Keratinocyte (primary cell): ENCODE results near the gene DAPK2. TPM values are rescaled to one million over a fixed set of nuclear protein-coding genes. Genes with fewer than 3 reads are reported as not detected.

Experiments
- DNase-seq: peaks from one replicate; pipeline ENCODE4 v3.0.0-alpha.2; 2011; ENCODE audit warnings: low read depth, missing footprints, low spot score
- FAIRE-seq: peaks from 2 replicates; lab custom pipeline; 2011; peaks lifted over from hg19 to GRCh38; lab: Jason Lieb, UNC
- H2AFZ ChIP-seq: 2 replicates; pipeline ENCODE4 v1.6.0; 2012; ENCODE audit warnings: low read length, control low read depth, inconsistent platforms; ENCODE audit not compliant: control insufficient read depth
- H3K27ac ChIP-seq: 2 replicates; pipeline ENCODE4 v1.5.1; 2011; ENCODE audit warnings: low read length; ENCODE audit not compliant: control insufficient read depth, insufficient read depth
- H3K27me3 ChIP-seq: 3 replicates; pipeline ENCODE4 v1.6.0; 2011; ENCODE audit warnings: low read length; ENCODE audit not compliant: control insufficient read depth, insufficient read depth; ENCODE audit errors: extremely low read depth
- H3K36me3 ChIP-seq, 2 experiments: 2 replicates in 1 of 2; 3 replicates in 1 of 2; pipeline ENCODE4 v1.5.1; 2011; ENCODE audit warnings: low read length in 2 of 2, mild to moderate bottlenecking in 1 of 2; ENCODE audit not compliant: control insufficient read depth in 2 of 2, insufficient read depth in 2 of 2; ENCODE audit errors: extremely low read depth in 1 of 2
- H3K4me1 ChIP-seq: 3 replicates; pipeline ENCODE4 v1.5.1; 2011; ENCODE audit warnings: low read length; ENCODE audit not compliant: control insufficient read depth, insufficient read depth; ENCODE audit errors: extremely low read depth
- H3K4me2 ChIP-seq: 3 replicates; pipeline ENCODE4 v1.6.0; 2011; ENCODE audit warnings: low read depth, low read length; ENCODE audit not compliant: control insufficient read depth, insufficient read depth; ENCODE audit errors: extremely low read depth
- H3K4me3 ChIP-seq, 3 experiments: fragments of 200-600 bp in 1 of 3; sonication (generic) in 1 of 3; 2 replicates in 2 of 3; 3 replicates in 1 of 3; pipeline ENCODE4 v1.5.1; 2011 to 2016; ENCODE audit warnings: low read length in 3 of 3, mild to moderate bottlenecking in 3 of 3, control low read depth in 2 of 3, inconsistent platforms in 1 of 3, low read depth in 1 of 3, mixed read lengths in 1 of 3, mixed run types in 1 of 3, moderate library complexity in 1 of 3; ENCODE audit not compliant: control insufficient read depth in 2 of 3, insufficient read depth in 2 of 3; ENCODE audit errors: extremely low read depth in 1 of 3
- H3K79me2 ChIP-seq: 2 replicates; pipeline ENCODE4 v1.6.0; 2012; ENCODE audit warnings: low read length; ENCODE audit not compliant: control insufficient read depth, insufficient read depth
- H3K9ac ChIP-seq: 3 replicates; pipeline ENCODE4 v1.6.0; 2011; ENCODE audit warnings: low read length; ENCODE audit not compliant: control insufficient read depth, insufficient read depth; ENCODE audit errors: extremely low read depth
- H3K9me1 ChIP-seq: 3 replicates; pipeline ENCODE4 v1.6.0; 2011; ENCODE audit warnings: low read length; ENCODE audit not compliant: control insufficient read depth, insufficient read depth; ENCODE audit errors: extremely low read depth
- H3K9me3 ChIP-seq: 2 replicates; pipeline ENCODE4 v1.5.1; 2012; ENCODE audit warnings: low read depth, low read length; ENCODE audit not compliant: control insufficient read depth
- H4K20me1 ChIP-seq: 3 replicates; pipeline ENCODE4 v1.6.0; 2011; ENCODE audit warnings: low read length; ENCODE audit not compliant: control insufficient read depth, insufficient read depth; ENCODE audit errors: extremely low read depth
- EZH2 ChIP-seq: IDR thresholded peaks from one replicate; pipeline ENCODE4 v1.6.1; 2012; ENCODE audit warnings: inconsistent platforms, mild to moderate bottlenecking, low read length, moderate library complexity
- dilution Hi-C: fragments of 300-500 bp; cut with MboI; formaldehyde crosslinking; loops from one replicate; pipeline ENCODE4 v1.7.0; 2020; ENCODE audit warnings: low sequenced_read_pairs; ENCODE audit not compliant: extremely low pct_ligation_motif_present
- polyA plus RNA-seq, 5 experiments: library from polyadenylated mRNA; depleted of rRNA in 3 of 5; stranded (reverse) in 3 of 5; stranded (forward) in 1 of 5; unstranded in 1 of 5; fragments of >200 nt; gene quantifications; 1 replicate in 1 of 5; 2 replicates in 3 of 5; 3 replicates in 1 of 5; pipeline versions ENCODE4 v1.2.1 to v1.2.3, GENCODE V29; 2011 to 2012; ENCODE audit warnings: missing spikeins in 2 of 5, low read depth in 1 of 5, low replicate concordance in 1 of 5
- TF ChIP-seq, protein P1 (sequence below), 3 experiments: IDR thresholded peaks in 1 of 3; conservative IDR thresholded peaks in 1 of 3; optimal IDR thresholded peaks in 1 of 3; 2 replicates in 2 of 3; 3 replicates in 1 of 3; pipeline versions ENCODE3 to v1.5.1; 2011; ENCODE audit warnings: low read length in 3 of 3, mild to moderate bottlenecking in 3 of 3, moderate library complexity in 2 of 3, control low read depth in 1 of 3, inconsistent platforms in 1 of 3; ENCODE audit not compliant: insufficient read depth in 2 of 3; ENCODE audit errors: extremely low read depth in 1 of 3

Gene DAPK2
- polyA plus RNA-seq, 1 donor (not counting 4 experiments of a cell fraction or from before 2014, with no cell fraction given) = 1.4 TPM

DNA sequence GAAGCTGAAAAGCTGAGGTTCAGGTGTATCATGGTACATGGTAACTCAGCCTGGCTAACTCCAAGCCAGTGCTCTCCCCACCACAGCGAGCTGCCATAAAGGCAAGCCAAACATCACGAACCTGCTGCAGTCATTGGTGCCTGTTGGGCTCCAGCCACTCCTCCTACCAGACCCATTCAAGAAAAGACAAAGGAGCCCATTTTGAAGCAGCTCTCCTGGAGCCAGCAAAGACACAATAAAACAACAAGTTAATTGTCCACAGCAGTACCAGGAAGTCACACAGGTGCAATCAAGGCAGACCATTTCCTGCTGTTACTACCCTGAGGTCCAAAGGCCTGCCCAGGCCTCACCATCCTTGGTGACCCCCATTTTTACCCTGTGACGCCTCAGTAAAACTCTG lies 77.6 kb downstream of the DAPK2 start:
- no peaks in the 10 kb centered on the region for H3K27me3 ChIP-seq
- dilution Hi-C loops = no loop called here
- FAIRE-seq (no peak), DNase-seq (no peak)
- no peak overlapping the region for H3K4me2 ChIP-seq
- no peaks in the 10 kb centered on the region for H3K79me2 ChIP-seq
- no peak overlapping the region for H3K4me3 ChIP-seq
- no peaks in the 10 kb centered on the region for H3K9me3 ChIP-seq
- no peak overlapping the region for H3K9ac ChIP-seq
- no peak overlapping the region for H2AFZ ChIP-seq
- no peak overlapping the region for H3K27ac ChIP-seq
- H3K9me1 ChIP-seq = no peaks in the 10 kb centered on the region
- peaks cover 6% of the 10 kb centered on the region for H3K4me1 ChIP-seq
- H4K20me1 ChIP-seq = no peaks in the 10 kb centered on the region
- TF ChIP-seq, protein P1, sequence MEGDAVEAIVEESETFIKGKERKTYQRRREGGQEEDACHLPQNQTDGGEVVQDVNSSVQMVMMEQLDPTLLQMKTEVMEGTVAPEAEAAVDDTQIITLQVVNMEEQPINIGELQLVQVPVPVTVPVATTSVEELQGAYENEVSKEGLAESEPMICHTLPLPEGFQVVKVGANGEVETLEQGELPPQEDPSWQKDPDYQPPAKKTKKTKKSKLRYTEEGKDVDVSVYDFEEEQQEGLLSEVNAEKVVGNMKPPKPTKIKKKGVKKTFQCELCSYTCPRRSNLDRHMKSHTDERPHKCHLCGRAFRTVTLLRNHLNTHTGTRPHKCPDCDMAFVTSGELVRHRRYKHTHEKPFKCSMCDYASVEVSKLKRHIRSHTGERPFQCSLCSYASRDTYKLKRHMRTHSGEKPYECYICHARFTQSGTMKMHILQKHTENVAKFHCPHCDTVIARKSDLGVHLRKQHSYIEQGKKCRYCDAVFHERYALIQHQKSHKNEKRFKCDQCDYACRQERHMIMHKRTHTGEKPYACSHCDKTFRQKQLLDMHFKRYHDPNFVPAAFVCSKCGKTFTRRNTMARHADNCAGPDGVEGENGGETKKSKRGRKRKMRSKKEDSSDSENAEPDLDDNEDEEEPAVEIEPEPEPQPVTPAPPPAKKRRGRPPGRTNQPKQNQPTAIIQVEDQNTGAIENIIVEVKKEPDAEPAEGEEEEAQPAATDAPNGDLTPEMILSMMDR (optimal IDR thresholded peaks at IDR 0.05 in 1 of 3, IDR thresholded peaks at IDR 0.05 in 1 of 3, conservative IDR thresholded peaks at IDR 0.05 in 1 of 3; ENCODE audit: extremely low read depth in 1 of 3, insufficient read depth in 2 of 3, low read length in 3 of 3) = no peak
- no peak for TF ChIP-seq EZH2
- H3K36me3 ChIP-seq = no peaks in the 10 kb centered on the region

- no peak overlapping the region for H3K27ac ChIP-seq
- no peak overlapping the region for H3K9ac ChIP-seq
- no peaks in the 10 kb centered on the region for H3K79me2 ChIP-seq
- no peaks in the 10 kb centered on the region for H3K27me3 ChIP-seq
- H3K36me3 ChIP-seq = no peaks in the 10 kb centered on the region
- no peak overlapping the region for H3K4me2 ChIP-seq
- H3K9me3 ChIP-seq = no peaks in the 10 kb centered on the region
- no peaks in the 10 kb centered on the region for H4K20me1 ChIP-seq
- dilution Hi-C loops = no loop called here
- no peak overlapping the region for H2AFZ ChIP-seq
- no peaks in the 10 kb centered on the region for H3K9me1 ChIP-seq
- no peak for DNase-seq
- no peak for TF ChIP-seq EZH2
- TF ChIP-seq, protein P1 (optimal IDR thresholded peaks at IDR 0.05 in 1 of 3, IDR thresholded peaks at IDR 0.05 in 1 of 3, conservative IDR thresholded peaks at IDR 0.05 in 1 of 3; ENCODE audit: extremely low read depth in 1 of 3, insufficient read depth in 2 of 3, low read length in 3 of 3) = no peak
- no peak overlapping the region for H3K4me3 ChIP-seq
- no peak for FAIRE-seq
- H3K4me1 ChIP-seq = peaks cover 4% of the 10 kb centered on the region
Observed at GRCh38 chr15:63968122-63968524, 78.2 kb downstream of the DAPK2 start.
